ENCODE measurements around the gene USP40.

USP40 gene

GRCh38 chr2:233501198-233502076, 65.1 kb downstream of the USP40 start:
- Histone ChIP-seq H4K20me1 (ENCODE audit: insufficient read depth, low read length) (no peaks in the 10 kb centered on the region), H3K9ac (ENCODE audit: low read depth, low read length) (no peak overlapping the region)
- no peak for ATAC-seq (ENCODE audit: insufficient read depth, low read depth)

GRCh38 chr2:233499928-233500327, 66.7 kb downstream of the USP40 start:
- Histone ChIP-seq H3K36me3 (ENCODE audit: insufficient read depth, low read length) (peaks cover 10% of the 10 kb centered on the region; the same call in 1 of the 2 replicates), H2AFZ (ENCODE audit: low read depth, low read length) (no peak overlapping the region), H4K20me1 (ENCODE audit: insufficient read depth, low read length) (no peaks in the 10 kb centered on the region), H3K4me2 (ENCODE audit: insufficient read depth, low read length) (no peak overlapping the region), H3K27ac (ENCODE audit: low read length) (no peak overlapping the region), H3K4me1 (ENCODE audit: insufficient read depth, low read length) (no peaks in the 10 kb centered on the region), H3K9me3 (ENCODE audit: insufficient read depth, low read length, severe bottlenecking) (peaks cover 18% of the 10 kb centered on the region), H3K4me3 (ENCODE audit: low read depth in 1 of 2, low read length in 2 of 2) (no peak overlapping the region), H3K9ac (ENCODE audit: low read depth, low read length) (no peak overlapping the region), H3K27me3 (ENCODE audit: insufficient read depth, low read length, poor library complexity) (no peaks in the 10 kb centered on the region), H3K79me2 (ENCODE audit: insufficient read depth, low read length) (no peaks in the 10 kb centered on the region)
- DNase-seq: no peak
- TF ChIP-seq EZH2 (IDR thresholded peaks at IDR 0.05; ENCODE audit: borderline replicate concordance, low read depth, low read length, severe bottlenecking): no peak
- no peak for TF ChIP-seq CTCF (IDR thresholded peaks at IDR 0.05; ENCODE audit: borderline replicate concordance, extremely low read depth, low read length, poor library complexity, severe bottlenecking)
- no peak for ATAC-seq (ENCODE audit: insufficient read depth, low read depth)

More at GRCh38 chr2:233501198-233502076, 65.1 kb downstream of the USP40 start:
- Histone ChIP-seq H3K27ac (ENCODE audit: low read length) (no peak overlapping the region), H3K79me2 (ENCODE audit: insufficient read depth, low read length) (no peaks in the 10 kb centered on the region), H3K4me3 (ENCODE audit: low read depth in 1 of 2, low read length in 2 of 2) (no peak overlapping the region), H3K27me3 (ENCODE audit: insufficient read depth, low read length, poor library complexity) (no peaks in the 10 kb centered on the region), H3K36me3 (ENCODE audit: insufficient read depth, low read length) (peaks cover 7% of the 10 kb centered on the region; the same call in 1 of the 2 replicates), H2AFZ (ENCODE audit: low read depth, low read length) (no peak overlapping the region), H3K9me3 (ENCODE audit: insufficient read depth, low read length, severe bottlenecking) (peaks cover 18% of the 10 kb centered on the region), H3K4me1 (ENCODE audit: insufficient read depth, low read length) (no peaks in the 10 kb centered on the region), H3K4me2 (ENCODE audit: insufficient read depth, low read length) (no peak overlapping the region)
- DNase-seq: no peak
- TF ChIP-seq CTCF (IDR thresholded peaks at IDR 0.05; ENCODE audit: borderline replicate concordance, extremely low read depth, low read length, poor library complexity, severe bottlenecking) (no peak), EZH2 (IDR thresholded peaks at IDR 0.05; ENCODE audit: borderline replicate concordance, low read depth, low read length, severe bottlenecking) (no peak)

GRCh38 chr2:233498126-233498525, 68.5 kb downstream of the USP40 start:
- Histone ChIP-seq H3K4me3 (ENCODE audit: low read depth in 1 of 2, low read length in 2 of 2) (no peak overlapping the region), H3K36me3 (ENCODE audit: insufficient read depth, low read length) (peaks cover 8% of the 10 kb centered on the region; the same call in 1 of the 2 replicates), H3K27ac (ENCODE audit: low read length) (no peak overlapping the region), H2AFZ (ENCODE audit: low read depth, low read length) (no peak overlapping the region), H3K4me2 (ENCODE audit: insufficient read depth, low read length) (no peak overlapping the region), H3K27me3 (ENCODE audit: insufficient read depth, low read length, poor library complexity) (no peaks in the 10 kb centered on the region), H3K9me3 (ENCODE audit: insufficient read depth, low read length, severe bottlenecking) (peaks cover 6% of the 10 kb centered on the region), H3K9ac (ENCODE audit: low read depth, low read length) (no peak overlapping the region), H3K4me1 (ENCODE audit: insufficient read depth, low read length) (no peaks in the 10 kb centered on the region), H4K20me1 (ENCODE audit: insufficient read depth, low read length) (no peaks in the 10 kb centered on the region), H3K79me2 (ENCODE audit: insufficient read depth, low read length) (no peaks in the 10 kb centered on the region)
- TF ChIP-seq CTCF (IDR thresholded peaks at IDR 0.05; ENCODE audit: borderline replicate concordance, extremely low read depth, low read length, poor library complexity, severe bottlenecking) (no peak), EZH2 (IDR thresholded peaks at IDR 0.05; ENCODE audit: borderline replicate concordance, low read depth, low read length, severe bottlenecking) (no peak)
- ATAC-seq (ENCODE audit: insufficient read depth, low read depth): no peak
- DNase-seq: no peak
